ENCODE data around the gene STIL. TPM values are rescaled to one million over a fixed set of nuclear protein-coding genes. Genes with fewer than 3 reads are reported as not detected.

STIL gene
- 2.1 and 9.1 TPM in 2 replicates for total RNA-seq

DNA sequence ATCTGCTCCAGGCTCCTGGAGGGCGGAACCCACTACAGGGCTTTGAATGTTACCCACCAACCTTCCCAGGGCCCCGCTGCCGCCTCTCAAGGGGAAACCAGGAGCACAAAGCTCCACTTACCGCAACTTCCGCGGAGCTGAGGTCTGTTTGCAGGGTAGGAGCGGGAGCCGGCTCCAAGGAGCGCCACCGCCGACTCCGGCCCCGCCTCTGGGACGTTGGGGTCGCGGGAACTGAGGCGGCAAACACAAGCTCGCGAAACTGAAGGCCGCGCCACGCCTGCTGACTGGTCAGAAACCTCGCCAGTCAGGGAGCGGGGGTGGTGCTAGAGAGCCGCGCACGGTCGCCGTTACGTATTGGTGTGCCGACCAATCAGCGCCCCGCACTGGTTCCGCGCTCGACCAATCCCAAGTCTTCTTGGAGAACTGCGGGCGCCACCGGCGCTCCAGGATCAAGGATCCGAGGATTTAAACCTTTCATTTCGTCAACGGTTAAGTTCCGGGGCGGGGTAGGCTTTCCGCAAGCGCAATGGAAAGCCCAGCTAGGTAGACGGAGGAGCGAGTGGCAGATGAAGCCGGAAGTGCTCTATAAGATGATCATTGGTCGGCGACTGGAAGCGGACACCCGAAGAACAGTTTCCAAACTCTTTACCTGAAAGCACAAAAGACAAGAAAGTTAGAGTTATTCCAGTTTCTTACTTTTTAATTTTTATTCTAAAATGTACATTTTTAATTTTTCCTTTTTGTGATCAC, at the start of gene STIL:
STIL (minus strand) TSS at position 233 of the 750 bp plus-strand sequence. CDS start 3,828 bp downstream, outside the sequence.

DNA sequence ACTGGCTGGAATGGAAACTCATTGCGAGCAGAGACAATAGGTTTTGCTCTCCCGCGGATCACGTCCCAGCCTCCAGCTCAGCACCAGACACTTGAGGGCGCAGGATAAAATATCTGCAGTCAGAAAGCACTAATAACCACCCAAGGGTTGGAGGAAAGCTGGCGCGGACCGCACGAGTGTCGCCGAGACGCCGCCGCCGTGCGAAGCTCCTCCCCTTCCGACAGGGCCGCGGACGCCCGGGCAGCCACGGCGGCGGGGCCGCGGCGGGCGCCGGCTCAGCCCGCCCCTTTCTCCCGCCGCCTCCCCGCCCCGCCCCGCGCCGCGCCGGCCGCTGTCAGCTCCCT, 19.6 kb upstream of the STIL start, which contains the start of gene CMPK1:
CMPK1 (plus strand) TSS at position 213 of the 344 bp plus-strand sequence. CDS start 156 bp downstream, outside the sequence.

DNA sequence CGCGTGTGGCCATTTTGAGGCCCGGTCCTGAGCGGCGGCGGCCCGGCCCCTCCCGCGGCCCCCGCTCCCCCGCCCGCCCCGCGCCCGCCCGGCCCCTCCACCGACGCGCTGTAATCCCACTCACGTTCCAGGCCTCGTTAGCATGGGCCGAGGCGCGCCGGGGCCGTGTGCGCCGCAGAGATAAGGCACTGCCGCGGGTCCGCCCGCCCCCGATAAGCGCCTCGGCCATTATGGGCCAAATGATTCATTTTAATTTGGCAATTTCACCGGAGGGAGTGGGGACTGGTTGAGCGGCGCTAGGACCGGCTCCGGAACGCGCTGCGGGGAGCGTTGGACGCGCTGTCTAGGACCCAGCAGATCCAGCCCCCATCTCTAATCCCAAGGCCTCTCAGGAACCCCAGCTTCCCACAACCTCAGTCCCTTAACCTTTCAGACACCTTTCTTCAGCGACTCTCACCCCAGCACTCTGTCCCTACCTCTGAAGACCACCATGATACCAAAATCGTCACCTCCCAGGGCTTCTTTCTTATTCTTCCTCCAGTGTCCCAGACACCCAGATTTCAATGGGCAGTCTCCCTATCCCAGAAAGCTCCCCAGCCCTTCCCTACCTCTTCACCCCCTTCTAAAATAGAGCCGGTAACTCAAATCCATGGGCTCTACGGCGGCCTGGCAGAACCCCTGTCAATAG, 81.6 kb downstream of the STIL start, which contains the start of gene TAL1:
TAL1 (minus strand) TSS at position 39 of the 688 bp plus-strand sequence. CDS start 6,337 bp downstream, outside the sequence.

Other genes starting within 250 kb of the STIL start
- not detected in 2 replicates for gene CYP4Z1, start 246.9 kb downstream of the STIL start, total RNA-seq
- not detected in 2 replicates for gene CYP4A22, start 176.7 kb downstream of the STIL start, total RNA-seq
- not detected in 2 replicates for gene PDZK1IP1, start 124.1 kb downstream of the STIL start, total RNA-seq
- gene TAL1, start 81.9 kb downstream of the STIL start, total RNA-seq = under 0.01 TPM in 1 of 2 replicates, not detected in the other
- 154 and 212 TPM in 2 replicates for gene CMPK1, start 19.6 kb upstream of the STIL start, total RNA-seq
- gene FOXE3, start 102.1 kb upstream of the STIL start, total RNA-seq = not detected in 2 replicates
- 0.05 TPM in 1 of 2 replicates, not detected in the other for gene FOXD2, start 123.9 kb upstream of the STIL start, total RNA-seq